Breast epithelium (tissue), 4 donors: ENCODE measurements around the gene KLK15. TPM values are rescaled to one million over a fixed set of nuclear protein-coding genes. Genes with fewer than 3 reads are reported as not detected.

ENCODE experiments used
- DNase-seq, 2 donors: peaks; one replicate each; pipeline ENCODE4 v3.0.0-alpha.2; 2019; ENCODE audit warnings: low spot score in 2 of 2
- H3K27ac ChIP-seq, 2 donors: fragments of 200-600 bp; sonication (generic) in 1 of 2; one replicate each; pipeline ENCODE4 v1.5.1; 2016 to 2019; ENCODE audit warnings: mild to moderate bottlenecking in 1 of 2
- H3K27me3 ChIP-seq, 2 donors: fragments of 200-600 bp; sonication (generic) in 1 of 2; one replicate each; pipeline versions ENCODE4 v1.5.1 to v1.6.0; 2017 to 2019; ENCODE audit warnings: control low read depth in 1 of 2, mild to moderate bottlenecking in 1 of 2
- H3K36me3 ChIP-seq: fragments of 200-600 bp; one replicate; pipeline ENCODE4 v1.5.1; 2019
- H3K4me1 ChIP-seq, 2 donors: fragments of 200-600 bp; sonication (generic); one replicate each; pipeline ENCODE4 v1.5.1; 2016 to 2019; ENCODE audit warnings: control low read depth in 1 of 2
- H3K4me3 ChIP-seq, 3 donors: fragments of 200-600 bp; sonication (generic); 1 replicate in 2 of 3; 2 replicates in 1 of 3; pipeline ENCODE4 v1.5.1; 2016 to 2019; ENCODE audit warnings: mild to moderate bottlenecking in 3 of 3, moderate library complexity in 2 of 3
- H3K9me3 ChIP-seq, 2 donors: fragments of 200-600 bp; sonication (generic) in 1 of 2; one replicate each; pipeline ENCODE4 v1.5.1; 2016 to 2019; ENCODE audit warnings: control low read depth in 1 of 2
- POLR2A ChIP-seq: fragments of 450-650 bp; IDR thresholded peaks from one replicate; pipeline ENCODE4 v1.6.1; 2016; ENCODE audit warnings: antibody characterized with exemption, mild to moderate bottlenecking, moderate library complexity
- POLR2AphosphoS5 ChIP-seq, 3 donors: sonication (generic); formaldehyde crosslinking; IDR thresholded peaks; one replicate each; pipeline ENCODE4 v1.6.1; 2017; ENCODE audit warnings: antibody characterized with exemption in 3 of 3
- intact Hi-C: fragments of 100-400 bp; cut with DNase I; formaldehyde crosslinking; loops from one replicate; pipeline ENCODE4 v1.15.1; 2023; ENCODE audit warnings: low total_unique reads
- total RNA-seq, 3 donors: library from RNA; depleted of rRNA; stranded (reverse); fragments of >200 nt; gene quantifications; one replicate each; pipeline ENCODE4 v1.1.0, GENCODE V29; 2016
- TF ChIP-seq, protein P1 (sequence below), 3 donors: fragments of 450-650 bp; IDR thresholded peaks; one replicate each; pipeline ENCODE4 v1.5.1; 2016 to 2017; ENCODE audit warnings: antibody characterized with exemption in 3 of 3, mild to moderate bottlenecking in 3 of 3, moderate library complexity in 3 of 3

KLK15 gene
- total RNA-seq, 3 donors from 2014 or later = not detected

- no peaks in the 10 kb centered on the region for H3K4me1 ChIP-seq
- intact Hi-C loops = no loop called here
- no peaks in the 10 kb centered on the region for H3K36me3 ChIP-seq
- TF ChIP-seq, protein P1, sequence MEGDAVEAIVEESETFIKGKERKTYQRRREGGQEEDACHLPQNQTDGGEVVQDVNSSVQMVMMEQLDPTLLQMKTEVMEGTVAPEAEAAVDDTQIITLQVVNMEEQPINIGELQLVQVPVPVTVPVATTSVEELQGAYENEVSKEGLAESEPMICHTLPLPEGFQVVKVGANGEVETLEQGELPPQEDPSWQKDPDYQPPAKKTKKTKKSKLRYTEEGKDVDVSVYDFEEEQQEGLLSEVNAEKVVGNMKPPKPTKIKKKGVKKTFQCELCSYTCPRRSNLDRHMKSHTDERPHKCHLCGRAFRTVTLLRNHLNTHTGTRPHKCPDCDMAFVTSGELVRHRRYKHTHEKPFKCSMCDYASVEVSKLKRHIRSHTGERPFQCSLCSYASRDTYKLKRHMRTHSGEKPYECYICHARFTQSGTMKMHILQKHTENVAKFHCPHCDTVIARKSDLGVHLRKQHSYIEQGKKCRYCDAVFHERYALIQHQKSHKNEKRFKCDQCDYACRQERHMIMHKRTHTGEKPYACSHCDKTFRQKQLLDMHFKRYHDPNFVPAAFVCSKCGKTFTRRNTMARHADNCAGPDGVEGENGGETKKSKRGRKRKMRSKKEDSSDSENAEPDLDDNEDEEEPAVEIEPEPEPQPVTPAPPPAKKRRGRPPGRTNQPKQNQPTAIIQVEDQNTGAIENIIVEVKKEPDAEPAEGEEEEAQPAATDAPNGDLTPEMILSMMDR (IDR thresholded peaks at IDR 0.05) = no peak
- TF ChIP-seq POLR2AphosphoS5 (IDR thresholded peaks at IDR 0.05) (no peak), POLR2A (no peak)
- H3K27me3 ChIP-seq = no peaks in the 10 kb centered on the region
- H3K27ac ChIP-seq = no peak overlapping the region
- DNase-seq = no peak
- no peak overlapping the region for H3K4me3 ChIP-seq
- no peaks in the 10 kb centered on the region for H3K9me3 ChIP-seq
Measured at GRCh38 chr19:50808856-50809255, 24.5 kb downstream of the KLK15 start.

- no peaks in the 10 kb centered on the region for H3K36me3 ChIP-seq
- intact Hi-C loops = no loop called here
Measured at GRCh38 chr19:50804420-50805272, 28.7 kb downstream of the KLK15 start.

GRCh38 chr19:50803633-50804419 lies 29.5 kb downstream of the KLK15 start:
- Histone ChIP-seq H3K9me3 (no peaks in the 10 kb centered on the region), H3K4me1 (peaks cover 0 to 6% of the 10 kb centered on the region in 2 donors), H3K4me3 (peak overlapping the region; percentile 78 to 98 (median 97)), H3K36me3 (no peaks in the 10 kb centered on the region), H3K27me3 (no peaks in the 10 kb centered on the region), H3K27ac (peak overlapping the region; percentile 95 to 97)
- intact Hi-C loops = no loop called here
- peak in 1 of 2 donors; percentile 20 for DNase-seq
- TF ChIP-seq POLR2AphosphoS5 (IDR thresholded peaks at IDR 0.05) (no peak), POLR2A (no peak)
- TF ChIP-seq, protein P1 (IDR thresholded peaks at IDR 0.05) = no peak

More at GRCh38 chr19:50804420-50805272, 28.7 kb downstream of the KLK15 start:
- H3K27ac ChIP-seq = peak overlapping the region; percentile 95 to 97
- DNase-seq = peak; percentile 98
- no peaks in the 10 kb centered on the region for H3K9me3 ChIP-seq
- TF ChIP-seq POLR2AphosphoS5 (IDR thresholded peaks at IDR 0.05) (peak; percentile 85 to 96 (median 89)), POLR2A (no peak)
- TF ChIP-seq, protein P1 (IDR thresholded peaks at IDR 0.05) = peak in 1 of 3 donors; percentile 19
- H3K27me3 ChIP-seq = no peaks in the 10 kb centered on the region
- peak overlapping the region; percentile 78 to 98 (median 97) for H3K4me3 ChIP-seq
- H3K4me1 ChIP-seq = peaks cover 0 to 6% of the 10 kb centered on the region in 2 donors

GRCh38 chr19:50801107-50801506 lies 32.3 kb downstream of the KLK15 start:
- no peak overlapping the region for H3K4me3 ChIP-seq
- no peaks in the 10 kb centered on the region for H3K36me3 ChIP-seq
- H3K27me3 ChIP-seq = no peaks in the 10 kb centered on the region
- intact Hi-C loops = no loop called here
- no peak for DNase-seq
- no peaks in the 10 kb centered on the region for H3K9me3 ChIP-seq
- peaks cover 0 to 6% of the 10 kb centered on the region in 2 donors for H3K4me1 ChIP-seq
- no peak overlapping the region for H3K27ac ChIP-seq
- TF ChIP-seq, protein P1 (IDR thresholded peaks at IDR 0.05) = no peak
- no peak for TF ChIP-seq POLR2A
- TF ChIP-seq POLR2AphosphoS5 (IDR thresholded peaks at IDR 0.05) = no peak

- H3K27ac ChIP-seq = no peak overlapping the region
- intact Hi-C loops = no loop called here
- peaks cover 0 to 6% of the 10 kb centered on the region in 2 donors for H3K4me1 ChIP-seq
- no peaks in the 10 kb centered on the region for H3K27me3 ChIP-seq
- H3K9me3 ChIP-seq = no peaks in the 10 kb centered on the region
- TF ChIP-seq, protein P1 (IDR thresholded peaks at IDR 0.05) = no peak
- TF ChIP-seq POLR2AphosphoS5 (IDR thresholded peaks at IDR 0.05) = no peak
- no peak for TF ChIP-seq POLR2A
- no peak for DNase-seq
- no peaks in the 10 kb centered on the region for H3K36me3 ChIP-seq
- H3K4me3 ChIP-seq = no peak overlapping the region
Measured at GRCh38 chr19:50799547-50799851, 33.9 kb downstream of the KLK15 start.
